GM18508 (cell line): ENCODE results near the gene TMEM100.

Experiments
- ATAC-seq: cut with Tn5 transposase; IDR thresholded peaks from one replicate; pipeline ENCODE4 v1.9.1; 2021; ENCODE audit warnings: moderate number of reproducible peaks; ENCODE audit not compliant: insufficient read depth, unreplicated experiment

Gene TMEM100

DNA sequence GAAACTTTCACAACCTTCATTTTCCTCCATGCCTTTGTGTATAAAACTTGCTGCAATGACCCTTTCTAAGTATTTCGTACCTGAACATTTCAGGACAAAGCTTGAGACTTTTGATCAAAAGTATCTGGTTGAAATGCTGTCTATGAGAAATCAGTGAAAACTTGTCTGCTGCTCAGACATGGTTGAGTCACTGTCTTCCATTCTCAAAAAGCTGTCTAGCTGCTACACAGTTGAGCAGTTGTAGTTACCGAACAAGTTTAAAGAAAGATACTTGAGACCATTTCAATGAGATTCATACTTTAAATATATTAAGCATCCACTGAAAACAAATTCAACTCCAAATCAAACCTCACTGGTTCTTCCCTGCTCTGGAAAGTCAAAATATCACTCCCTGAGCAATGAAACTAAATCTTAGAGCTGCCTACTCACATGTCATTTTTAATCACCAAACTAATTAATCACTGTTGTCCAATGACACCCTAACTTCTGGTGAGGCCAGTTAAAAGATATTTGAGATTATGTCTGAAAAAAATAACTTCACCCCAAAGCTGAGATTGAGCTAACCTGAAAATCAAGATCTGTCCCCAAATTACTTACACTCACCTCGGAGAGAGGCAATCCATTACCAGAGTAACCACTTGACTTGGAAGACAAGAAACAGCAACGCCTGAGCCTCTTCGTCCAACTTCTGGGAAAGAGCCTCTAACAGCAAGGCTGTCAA is 488 bp downstream of the TMEM100 start:
- no peak for ATAC-seq

DNA sequence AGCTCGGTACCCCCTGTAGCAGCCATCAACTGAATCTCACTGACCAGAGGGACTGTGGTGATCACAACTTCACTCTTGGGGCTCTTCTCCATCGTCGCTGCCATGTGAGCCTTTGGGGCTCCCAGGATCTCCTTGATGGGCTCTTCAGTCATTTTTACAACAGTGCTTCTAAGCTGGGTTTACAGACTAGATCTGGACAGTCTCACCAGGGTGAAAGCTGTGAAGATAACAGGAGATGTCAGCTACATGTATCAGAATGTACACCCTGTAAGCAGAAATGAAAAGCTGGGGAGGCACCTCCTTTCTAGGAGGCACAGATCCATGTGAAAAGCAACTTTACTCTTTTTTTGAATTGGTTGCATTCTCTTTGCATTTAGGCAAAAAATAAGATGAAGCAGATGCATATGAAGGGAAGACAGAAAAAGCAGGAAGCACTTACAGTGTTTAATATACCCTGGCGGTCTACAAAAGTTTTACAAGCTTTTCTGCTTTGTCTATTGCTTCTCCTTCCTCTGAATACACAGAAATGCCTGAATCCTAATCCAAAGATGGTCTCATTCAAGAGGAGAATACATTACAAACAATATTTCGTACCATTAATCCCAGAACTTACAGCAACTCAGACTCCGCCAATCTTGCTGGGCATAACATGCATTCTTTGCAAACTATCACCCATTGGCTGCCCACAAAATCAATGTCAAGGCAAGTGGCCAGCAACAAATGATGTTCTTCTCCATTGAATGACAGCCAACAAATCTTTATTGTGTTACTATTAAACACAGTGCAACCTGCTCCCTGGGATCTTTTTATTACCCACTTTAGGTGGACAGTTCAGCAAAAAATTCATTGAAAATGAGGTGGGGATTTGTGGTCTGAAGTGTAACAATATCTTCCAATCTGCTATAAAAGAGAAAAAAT is 1.5 kb downstream of the TMEM100 start:
- no peak for ATAC-seq

DNA sequence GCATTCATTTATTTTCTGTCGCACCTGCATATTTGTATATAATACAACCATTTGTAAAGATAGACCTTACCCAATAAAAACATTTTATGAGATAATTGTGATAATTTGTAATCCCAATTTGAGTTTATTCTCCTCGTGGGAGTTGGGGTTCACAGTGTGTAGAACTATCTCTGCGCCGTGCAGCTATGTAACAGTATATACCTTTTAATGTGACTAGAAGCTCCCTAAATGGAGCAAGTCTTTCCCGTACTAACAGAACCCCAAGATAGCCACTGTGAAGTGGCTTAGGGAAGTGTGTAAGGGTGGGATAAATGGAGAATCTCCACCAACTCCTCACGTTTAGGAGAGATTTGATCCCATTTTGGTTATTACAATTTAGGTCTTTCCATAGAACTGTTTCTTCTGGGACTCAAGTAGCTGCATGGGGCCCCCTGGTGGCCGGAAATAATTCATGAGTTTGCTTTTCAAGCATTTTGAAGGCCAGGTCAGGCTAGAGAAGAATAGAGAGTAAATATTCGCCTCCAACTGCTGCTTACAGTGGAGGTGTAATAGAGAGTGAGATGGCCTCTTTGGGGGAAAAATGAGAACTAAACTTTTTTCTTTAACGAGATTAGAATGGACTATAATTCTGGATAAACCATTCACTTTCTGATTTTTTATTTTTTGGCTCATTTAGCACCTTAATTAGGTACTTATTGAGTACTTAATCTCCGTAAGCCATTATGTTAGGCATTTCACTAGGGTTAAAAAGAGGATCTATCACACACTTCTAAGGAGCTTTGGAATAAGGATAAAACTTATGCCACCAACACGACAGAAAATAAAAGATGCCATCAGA is 4.5 kb downstream of the TMEM100 start:
- ATAC-seq, result no peak

DNA sequence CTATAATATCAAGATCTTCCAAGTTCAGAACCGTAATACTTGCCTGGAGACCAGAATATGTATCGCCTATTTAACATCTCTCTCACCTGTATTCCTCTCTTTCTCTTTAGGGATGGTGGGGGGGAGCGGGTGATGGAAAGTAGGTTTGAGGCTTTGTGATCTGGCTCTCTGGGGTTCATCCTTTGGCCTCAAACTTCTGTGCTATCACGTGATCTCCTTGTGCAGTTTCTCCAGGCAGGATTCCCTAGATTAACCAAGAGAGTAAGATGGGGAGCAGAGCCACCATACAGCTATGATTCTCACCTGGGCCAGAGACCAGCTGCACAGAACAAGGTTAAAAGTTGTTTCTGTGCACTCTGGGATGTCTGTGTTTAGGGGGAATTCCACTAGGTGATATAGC is 5.2 kb downstream of the TMEM100 start:
- no peak for ATAC-seq

DNA sequence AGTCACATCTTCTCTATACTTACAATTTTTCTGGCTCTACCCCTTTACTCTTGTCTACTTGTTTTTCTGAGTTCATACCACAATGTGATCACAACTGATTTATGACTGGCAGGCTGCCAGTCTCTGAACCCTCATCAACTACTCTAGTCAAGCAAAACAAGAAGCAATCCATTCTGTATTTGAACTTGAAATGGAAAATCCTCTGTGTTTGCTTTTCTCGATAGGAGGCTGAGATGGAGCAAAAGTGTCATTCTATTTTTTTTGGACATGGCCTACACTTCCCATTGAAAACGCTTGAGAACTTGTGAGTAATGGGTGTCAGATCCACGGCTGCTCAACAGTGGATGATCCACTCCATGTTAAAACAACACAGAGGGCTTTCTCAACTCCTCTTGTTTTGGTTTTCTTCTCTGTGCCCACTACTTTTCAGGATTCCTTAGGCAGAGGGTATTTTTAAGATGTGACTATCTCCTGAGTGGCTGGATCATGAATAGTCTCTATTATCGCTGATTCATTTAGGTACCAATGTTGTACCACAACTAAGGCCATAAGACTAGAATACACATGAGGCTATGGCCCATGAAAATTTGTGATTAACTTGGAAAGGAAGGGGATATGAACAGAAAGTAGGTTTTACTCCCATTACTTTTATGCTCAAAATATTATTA is 11.7 kb downstream of the TMEM100 start:
- no peak for ATAC-seq

DNA sequence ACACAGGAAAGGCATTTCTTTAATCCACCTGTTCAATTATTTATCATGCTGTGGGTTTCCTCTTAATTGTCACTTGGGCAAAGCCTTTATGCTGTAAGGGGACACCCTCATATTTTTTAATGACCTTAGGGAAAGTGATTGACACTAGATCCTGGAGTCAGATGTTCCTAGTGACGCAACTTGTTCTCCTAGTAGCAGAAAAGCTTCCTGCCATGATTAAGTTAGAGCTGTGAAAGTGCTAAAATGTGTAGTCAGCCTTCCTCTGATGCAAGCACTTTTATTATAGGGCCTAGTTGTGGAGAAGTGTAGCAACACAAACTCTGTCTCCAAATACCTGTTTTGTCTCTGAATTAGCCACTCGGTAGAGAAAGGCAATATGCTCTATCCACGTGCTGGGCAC is 12.3 kb downstream of the TMEM100 start:
- ATAC-seq, result no peak

DNA sequence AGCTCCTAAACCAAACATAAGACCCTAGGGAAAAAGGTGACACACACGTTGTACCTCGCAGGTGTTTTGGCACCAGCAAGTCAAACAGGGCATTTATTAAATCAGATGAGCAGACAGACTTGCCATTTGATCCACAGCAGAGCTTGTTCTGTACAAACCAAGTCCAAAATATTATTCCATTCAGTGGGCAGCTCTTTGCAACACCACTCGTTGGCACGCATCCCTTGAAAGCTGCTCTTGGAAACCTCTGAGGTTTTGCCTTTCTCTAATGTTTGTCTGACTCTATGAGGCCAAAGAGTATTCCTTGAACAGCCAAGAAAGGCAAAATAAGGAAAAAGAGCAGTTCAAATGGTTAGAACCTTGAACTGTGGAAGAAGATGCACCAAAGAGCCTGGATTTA is 12.7 kb downstream of the TMEM100 start:
- no peak for ATAC-seq

DNA sequence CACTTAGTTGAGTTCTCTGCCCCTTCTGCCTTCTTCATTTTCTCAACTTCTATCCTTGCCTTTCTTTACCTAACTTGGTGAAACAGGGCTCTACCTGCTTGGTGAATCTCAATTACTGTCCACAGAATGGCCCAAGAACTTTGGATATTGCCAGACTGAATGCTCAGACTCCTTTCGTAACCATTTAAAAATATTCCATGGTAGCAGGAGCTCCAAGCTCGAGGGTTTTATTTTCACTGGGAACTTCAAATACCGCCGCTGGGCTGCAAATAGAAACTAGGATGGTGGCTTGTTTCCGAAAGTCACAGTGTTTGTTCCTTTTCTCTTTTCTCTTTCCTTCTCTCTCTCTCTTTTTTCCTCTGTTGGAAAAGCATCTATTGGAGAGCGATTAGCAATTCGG is 13.2 kb downstream of the TMEM100 start:
- no peak for ATAC-seq

DNA sequence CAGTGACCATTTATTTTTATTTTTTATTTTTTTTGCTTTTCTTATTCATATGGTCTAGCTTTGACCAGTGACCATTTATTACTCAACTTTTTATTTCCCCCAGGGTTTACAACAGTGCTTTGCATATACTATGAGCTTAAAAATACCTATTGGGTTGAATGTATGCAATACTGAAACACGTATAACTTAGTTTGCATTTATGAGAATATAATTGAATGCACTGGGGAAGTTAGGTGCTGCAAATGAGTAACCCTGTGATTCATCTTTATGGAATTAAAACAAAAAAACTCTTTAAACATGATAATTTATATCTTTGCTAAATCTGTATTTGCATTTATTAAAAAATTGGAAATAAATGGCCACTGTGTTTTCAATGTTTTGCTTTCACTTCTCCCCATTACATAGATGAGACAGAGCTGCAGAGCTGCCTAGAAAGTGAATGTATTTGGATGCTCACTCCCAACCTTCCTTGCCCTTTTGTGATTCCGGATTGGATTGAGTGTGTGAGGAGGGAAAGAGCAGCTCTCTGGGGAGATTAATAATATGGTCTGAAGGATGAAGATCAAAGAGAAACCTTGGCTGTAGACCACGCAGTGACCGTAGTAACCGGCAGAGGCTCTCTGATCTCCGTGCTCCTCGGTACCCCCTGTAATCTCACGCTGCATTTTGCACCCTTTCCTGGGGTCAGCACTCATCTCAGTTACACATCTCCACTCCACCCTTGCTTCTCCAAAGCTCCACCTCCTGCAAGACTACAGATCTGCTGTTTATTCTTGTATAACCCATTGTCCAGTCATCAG is 14.3 kb downstream of the TMEM100 start:
- no peak for ATAC-seq

DNA sequence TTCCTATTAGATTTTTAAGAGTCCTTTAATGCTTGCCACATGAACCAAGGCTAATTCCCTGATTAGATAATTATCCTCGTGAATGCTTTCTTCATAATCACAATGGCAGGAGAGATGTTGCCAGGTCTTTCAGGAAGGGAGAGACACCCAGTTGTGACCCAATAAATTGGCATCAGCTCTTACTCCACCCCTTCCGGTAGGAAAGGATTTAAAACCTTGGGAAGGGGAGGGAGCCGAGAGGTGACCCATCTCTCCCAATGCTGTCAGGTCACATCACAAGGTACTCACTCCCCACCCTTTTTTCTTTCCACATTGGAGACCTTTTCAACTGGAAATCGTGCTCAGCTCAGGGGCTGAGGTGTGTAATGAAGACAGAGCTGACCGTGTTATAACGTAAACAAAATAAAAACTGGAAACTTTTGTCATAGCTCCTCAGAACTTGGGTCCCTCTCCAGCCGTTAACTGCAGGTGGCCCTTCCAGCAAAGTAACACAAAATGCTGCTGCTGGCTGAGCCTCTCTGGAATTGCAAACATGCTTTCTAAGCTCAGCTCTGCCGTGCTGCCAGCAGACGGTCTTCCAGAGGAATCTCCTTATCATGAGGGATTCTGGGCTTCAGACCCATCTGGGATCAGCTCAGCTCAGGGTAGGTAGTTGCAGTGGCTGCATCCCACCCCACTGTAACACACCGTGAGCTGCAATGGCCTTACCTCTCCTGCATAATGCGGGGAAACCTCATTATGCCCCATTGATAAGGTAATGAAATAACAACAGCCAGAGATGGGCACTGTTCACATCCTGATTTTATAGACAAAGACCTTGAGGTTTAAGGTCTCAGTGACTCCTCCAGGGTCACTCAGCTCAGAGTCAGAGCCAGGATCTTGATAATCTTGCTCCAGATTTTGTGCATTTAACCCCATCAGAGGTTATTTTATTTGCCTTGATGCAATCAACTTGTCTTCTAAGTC is 15.6 kb downstream of the TMEM100 start:
- ATAC-seq, result no peak

DNA sequence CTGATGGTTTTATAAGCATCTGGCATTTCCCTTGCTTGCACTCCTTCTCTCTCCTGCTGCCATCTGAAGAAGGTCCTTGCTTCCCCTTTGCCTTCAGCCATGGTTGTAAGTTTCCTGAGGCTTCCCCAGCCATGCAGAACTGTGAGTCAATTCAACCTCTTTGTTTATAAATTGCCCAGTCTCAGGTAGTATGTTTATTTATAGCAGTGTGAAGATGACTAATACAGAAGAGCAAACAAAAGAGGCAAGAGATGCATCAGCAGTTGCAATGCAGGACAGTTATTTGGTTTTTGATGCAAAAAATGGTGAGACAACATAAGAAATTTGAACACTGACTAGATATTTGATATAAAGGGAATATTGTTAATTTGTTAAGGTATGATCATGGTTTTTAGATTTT is 16.8 kb downstream of the TMEM100 start:
- no peak for ATAC-seq

DNA sequence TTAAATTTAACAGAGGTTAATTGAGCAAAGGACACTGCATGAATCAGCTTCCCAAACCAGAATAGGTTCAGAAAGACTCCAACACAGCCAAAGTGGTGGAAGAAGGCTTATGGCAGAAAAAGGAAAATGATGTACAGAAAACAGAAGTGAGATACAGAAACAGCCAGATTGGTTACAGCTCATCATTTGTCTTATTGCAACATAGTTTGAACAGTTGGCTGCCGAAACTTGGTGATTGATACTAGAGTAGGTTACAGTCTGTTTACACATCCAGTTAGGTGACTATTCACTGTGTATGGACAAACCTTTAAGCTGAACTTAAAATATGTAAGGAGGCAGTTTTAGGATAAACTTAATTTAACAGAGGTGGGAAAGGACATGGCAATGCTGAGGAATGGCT is 18.3 kb downstream of the TMEM100 start:
- ATAC-seq, result no peak

DNA sequence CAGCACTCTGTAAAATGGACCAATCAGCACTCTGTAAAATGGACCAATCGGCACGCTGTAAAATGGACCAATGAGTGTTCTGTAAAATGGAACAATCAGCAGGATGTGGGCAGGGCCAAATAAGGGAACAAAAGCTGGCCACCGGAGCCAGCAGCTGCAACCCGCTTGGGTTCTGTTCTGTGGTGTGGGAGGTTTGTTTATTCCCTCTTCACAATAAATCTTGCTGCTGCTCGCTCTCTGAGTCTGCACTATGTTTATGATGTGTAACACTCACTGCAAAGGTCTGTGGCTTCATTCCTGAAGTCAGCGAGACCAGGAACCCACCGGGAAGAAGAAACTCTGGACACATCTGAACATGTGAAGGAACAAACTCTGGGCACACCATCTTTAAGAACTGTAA is 20.5 kb downstream of the TMEM100 start:
- ATAC-seq, result no peak

DNA sequence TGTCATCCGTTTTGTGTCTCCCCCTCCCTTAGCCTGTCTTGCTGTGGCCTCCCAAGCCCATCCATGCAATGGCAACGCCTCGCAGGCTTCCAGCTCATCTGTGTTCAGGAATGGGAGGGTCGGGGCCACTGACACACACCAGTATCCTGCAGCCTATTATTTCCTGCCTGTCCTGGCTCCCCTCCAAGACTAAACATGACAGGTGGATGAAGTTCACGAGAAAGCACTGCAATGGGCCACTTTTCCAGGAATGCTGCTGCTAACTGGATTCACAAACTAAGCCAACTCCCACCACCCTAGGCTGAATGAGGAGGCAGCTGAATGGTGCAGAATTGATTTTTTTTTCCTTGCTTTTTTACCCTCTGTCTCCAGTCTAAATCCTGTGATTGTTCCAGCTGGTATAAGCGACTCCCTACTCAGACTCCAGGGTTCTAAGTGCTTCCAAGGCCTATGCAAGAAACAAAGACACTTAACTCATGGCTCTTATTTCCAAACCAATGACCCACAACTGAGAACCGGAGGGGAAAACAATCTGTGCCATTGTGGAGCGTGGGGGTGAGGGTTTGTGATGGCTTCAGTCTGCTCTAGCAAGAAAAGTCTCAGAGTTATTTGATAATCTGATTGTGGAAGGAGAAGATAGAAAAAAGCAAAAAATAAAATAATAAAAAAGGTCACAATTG is 23.3 kb downstream of the TMEM100 start:
- ATAC-seq, result no peak

DNA sequence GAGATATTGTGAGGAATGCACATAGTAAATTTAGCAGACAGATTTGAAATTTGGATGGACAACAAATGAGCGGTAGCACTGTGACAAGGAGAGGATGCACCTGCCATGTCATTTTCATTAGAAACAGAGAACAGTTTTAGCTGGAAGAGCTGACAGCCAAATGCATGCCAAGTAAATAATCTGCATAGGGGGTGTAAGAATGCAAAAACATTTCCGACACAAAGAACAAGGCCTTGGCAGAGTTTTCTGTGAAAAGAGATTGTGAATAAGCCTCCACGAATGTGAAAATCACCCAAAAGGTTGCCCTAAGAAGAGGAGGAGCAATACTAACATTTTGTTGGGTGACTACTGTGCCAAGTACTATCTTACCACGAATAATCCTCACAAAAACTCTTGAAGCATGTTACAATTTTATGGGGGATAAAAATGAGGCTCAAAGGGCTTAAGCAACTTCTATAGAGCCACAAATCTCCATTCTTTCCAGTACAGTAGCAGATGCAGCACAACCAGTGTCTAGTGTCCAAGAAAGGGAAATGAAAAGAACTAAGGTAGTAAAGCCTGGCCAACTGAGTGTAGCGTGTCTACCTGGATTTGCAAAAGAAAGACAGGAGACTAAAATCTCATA is 28.3 kb downstream of the TMEM100 start:
- no peak for ATAC-seq

DNA sequence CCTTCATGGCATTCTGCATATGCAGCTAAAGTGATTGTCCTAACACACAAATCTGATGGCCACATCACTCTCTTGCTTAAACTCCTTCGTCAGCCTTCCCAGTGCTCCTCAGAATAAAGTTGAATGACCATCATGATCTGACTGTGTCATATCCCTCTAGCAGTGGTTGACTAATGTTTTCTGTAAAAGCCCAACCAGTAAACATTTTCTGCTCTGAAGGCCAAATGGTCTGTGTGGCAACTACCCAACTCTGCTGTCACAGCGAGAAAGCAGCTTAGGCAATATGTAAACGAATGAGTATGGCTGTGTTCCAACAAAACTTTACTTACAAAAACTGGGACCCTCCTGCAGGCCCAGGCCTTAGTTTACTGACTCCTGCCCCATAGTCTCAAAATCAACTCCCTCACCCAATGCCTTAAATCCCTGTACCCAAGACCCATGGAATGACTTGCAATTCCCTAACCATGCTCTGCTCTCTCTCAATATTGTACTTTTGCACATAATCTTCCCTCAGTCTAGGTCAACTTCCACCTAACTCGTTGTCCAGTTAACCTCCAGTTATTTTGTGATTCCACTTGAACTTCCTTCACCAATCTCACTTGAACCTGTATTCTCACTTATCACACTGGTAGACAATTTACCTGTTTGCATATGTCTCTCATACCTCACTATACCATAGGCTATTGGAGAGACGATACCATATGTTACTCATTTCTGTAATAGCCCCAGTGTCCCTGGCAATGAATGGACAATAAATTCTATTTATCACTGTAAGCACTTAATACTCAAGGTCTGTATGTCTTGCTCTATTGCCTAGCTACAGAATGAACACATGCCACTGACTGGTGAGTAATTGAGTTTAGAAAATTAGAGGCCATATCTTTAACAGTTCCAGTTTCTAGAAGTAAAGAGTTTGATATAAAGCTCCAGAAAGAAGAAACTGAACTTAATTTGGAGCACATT is 29.1 kb downstream of the TMEM100 start:
- no peak for ATAC-seq
